ENCODE measurements around the gene SH3PXD2A.
"Not testable (repeated sequence)": the region's sequence is repeated elsewhere in the genome, so short reads cannot be mapped to it uniquely, and the experiment has no call there.

SH3PXD2A gene

DNA sequence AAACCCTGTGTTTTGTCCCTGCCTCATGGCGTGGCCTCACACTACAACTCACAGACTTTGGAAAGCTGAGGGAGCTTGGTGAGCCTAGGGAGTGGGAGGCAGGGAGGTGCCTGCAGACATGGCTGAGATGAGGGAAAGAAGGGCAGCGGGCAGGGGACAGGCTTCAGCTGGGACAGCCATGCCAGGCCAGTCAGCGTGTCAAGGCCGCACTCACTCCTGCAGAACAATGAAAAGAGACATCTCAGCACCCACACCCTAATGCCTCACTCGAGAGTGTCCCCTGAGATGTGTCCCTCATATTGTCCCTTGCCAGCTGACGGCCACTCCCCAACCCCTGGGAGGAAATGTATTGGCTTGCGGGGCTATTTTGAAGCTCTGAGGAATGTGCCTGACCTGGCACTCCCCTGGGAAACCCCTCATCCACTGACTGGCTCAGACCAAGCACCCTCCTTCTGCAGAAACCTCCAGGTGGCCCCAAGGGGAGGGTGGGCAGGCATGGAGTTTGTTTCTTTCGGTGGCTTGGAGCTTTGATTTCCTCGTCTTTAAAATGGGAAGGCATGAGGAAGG, 31.6 kb downstream of the SH3PXD2A start:
- TF ChIP-seq POLR2A (IDR thresholded peaks at IDR 0.05; ENCODE audit: low read length) (no peak), GATA1 (IDR thresholded peaks at IDR 0.05; ENCODE audit: low read depth, low read length) (no peak)
- DNase-seq = no peak

DNA sequence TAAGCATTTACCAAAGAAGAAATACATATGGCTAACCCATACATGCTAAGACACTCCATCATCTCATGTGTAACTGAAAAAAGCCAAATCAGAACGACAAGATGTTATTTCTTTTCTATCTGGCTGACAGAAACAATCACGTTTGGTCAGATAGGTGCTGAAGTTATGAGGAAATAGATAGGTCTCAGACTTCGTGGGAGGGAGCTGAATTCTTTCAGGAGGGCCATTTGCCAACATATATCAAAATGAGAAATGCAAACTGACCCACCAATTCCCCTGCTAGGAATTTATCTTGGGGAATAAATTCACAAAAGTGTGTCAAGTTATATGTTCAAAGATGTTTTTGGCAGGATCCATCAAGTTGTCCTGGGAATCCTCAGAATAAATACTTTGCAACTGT, 32.6 kb downstream of the SH3PXD2A start:
- TF ChIP-seq POLR2A (IDR thresholded peaks at IDR 0.05; ENCODE audit: low read length) (no peak), GATA1 (IDR thresholded peaks at IDR 0.05; ENCODE audit: low read depth, low read length) (no peak)
- no peak for DNase-seq

DNA sequence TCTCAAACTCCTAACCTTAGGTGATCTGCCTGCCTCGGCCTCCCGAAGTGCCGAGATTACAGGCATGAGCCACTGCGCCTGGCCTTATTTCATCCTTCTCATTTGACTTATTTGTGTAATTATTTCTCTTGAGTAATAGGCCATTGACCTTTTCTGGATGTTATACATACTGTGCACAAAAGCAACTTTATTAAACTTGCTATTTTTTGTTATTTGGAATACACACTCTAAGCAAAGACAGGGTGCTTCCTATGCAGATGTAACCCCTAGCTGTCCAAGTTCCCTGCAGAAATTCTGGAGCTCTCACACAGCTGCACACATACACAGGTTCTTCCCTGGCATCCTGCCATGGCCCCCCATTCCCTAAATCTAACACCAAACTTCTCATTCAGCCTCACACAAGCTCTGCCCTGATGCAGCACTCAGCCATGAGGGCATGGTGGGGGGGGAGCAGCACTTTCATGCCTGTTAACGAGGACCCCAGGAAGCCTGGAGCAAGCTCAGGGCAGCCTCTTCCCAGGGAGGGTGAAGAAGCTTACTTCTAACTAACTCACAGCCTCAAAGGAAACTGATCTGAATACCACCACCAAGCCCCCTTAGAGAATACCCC, 33.2 kb downstream of the SH3PXD2A start:
- no peak for TF ChIP-seq GATA1 (IDR thresholded peaks at IDR 0.05; ENCODE audit: low read depth, low read length)
- no peak for TF ChIP-seq POLR2A (IDR thresholded peaks at IDR 0.05; ENCODE audit: low read length)
- DNase-seq = no peak

DNA sequence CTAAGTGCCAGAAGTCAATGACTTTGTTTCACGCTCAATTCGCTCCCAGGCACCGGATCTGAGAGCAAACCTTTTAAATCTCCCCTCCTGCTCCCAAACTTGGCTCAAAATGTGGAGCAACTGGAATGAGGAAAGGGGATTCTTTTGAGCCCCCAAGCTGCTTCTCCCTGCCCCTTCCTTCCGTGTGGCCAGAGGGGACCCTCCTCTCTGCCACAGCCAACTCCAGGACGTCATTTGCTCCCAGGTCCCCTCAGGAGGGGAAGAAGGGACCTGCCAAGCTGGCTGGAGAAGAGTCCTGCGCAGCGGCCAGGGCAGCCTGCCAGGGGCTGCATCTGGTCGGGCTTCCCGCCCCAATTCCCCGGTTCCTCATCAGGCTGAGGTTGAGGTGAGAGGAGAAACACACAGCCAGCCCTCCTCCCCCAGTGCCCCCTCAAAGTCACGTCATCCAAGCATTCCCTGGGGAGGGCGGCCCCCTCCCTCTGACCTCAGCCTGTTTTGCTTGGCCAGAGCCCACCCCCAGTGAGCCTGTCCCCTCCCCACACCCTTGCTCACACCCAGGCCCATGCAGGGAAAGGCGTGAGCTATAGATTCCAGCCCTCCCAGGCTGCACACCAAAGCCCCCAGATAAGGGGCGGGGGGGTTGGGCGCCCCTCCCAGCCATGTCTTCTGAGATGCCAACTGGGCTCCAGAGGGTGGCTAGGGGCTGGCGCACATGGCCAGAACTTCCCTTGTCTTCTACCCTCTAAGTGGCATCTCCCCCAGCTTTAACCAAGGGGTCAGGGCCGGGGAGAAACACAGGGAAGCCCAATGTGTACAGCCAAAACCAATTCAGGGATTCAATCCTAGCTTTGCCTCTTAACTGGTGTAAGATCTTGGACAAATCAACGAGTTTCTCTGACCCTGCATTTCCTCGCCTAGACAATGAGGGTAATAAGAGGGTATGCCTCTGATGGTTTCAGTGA, 35.0 kb downstream of the SH3PXD2A start:
- DNase-seq = no peak
- no peak for TF ChIP-seq GATA1 (IDR thresholded peaks at IDR 0.05; ENCODE audit: low read depth, low read length)
- TF ChIP-seq POLR2A (IDR thresholded peaks at IDR 0.05; ENCODE audit: low read length) = no peak

DNA sequence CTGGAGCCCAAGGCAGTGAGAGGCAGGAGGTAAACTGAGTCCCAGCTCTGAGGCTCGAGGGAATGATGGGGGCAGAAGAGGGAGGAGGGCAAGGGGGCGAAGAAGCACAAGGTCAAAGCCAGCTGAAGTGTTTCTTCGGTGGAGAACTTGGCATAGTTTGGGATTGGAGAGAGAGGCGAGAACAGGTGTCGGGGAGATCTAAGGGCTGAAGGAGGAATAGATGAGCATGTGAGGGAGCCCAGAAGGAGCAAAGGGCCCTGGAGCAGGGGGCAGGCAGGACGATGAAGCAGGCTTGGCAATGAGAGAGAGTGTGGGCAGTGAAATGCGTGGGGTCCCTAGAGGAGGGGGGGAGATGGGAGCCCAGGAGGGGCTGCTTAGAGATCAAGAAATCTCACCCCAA, 35.9 kb downstream of the SH3PXD2A start:
- no peak for TF ChIP-seq GATA1 (IDR thresholded peaks at IDR 0.05; ENCODE audit: low read depth, low read length)
- no peak for TF ChIP-seq POLR2A (IDR thresholded peaks at IDR 0.05; ENCODE audit: low read length)
- no peak for DNase-seq

DNA sequence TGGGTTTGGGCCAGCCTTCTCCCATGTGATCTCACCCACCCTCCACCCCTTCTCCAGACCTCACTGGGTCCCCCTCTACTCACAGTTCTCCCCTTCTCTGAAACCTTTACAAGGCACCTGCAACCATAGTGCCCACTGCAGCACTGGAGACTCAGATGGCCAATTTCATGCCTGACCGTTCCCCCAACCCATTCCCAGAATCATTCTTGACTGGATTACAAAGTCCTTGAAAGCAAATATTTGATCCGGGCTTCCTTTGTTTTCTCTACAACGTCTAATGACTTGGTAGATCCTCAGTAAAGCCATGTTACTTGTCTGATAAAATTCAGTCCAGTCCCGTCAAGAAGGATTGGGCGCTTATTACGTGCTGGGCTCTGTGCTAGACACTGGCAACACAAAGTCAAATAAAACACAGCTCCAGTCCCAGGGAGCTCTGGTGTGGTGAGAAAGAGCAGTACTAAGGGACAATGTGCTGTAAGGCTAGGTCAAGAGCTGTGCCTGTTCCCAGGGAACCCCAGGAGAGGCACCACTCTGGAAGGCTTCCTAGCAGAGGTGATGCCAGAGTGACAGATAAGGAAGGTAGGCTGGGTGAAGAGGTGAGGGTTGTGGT, 36.5 kb downstream of the SH3PXD2A start:
- TF ChIP-seq GATA1 (IDR thresholded peaks at IDR 0.05; ENCODE audit: low read depth, low read length) (no peak), POLR2A (IDR thresholded peaks at IDR 0.05; ENCODE audit: low read length) (no peak)
- DNase-seq = no peak

DNA sequence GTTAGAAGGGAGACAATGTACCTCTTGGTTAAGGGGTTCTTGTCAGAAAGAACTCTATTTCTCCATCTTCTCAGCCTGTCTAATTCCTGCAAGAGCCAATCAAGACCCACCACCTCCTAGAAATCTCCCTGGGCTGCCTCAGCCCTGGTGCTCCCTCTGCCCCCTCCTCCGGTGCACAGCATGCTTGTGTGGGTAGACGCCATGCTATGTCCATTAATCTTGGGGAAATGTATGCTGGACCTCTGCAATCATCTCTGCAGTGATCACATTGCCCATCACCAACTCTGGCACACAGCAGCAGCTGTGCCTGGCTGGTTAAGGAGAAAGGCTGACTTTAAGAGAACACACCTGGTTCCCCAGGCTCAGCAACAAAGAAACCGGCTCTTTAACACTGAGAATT, 37.3 kb downstream of the SH3PXD2A start:
- TF ChIP-seq GATA1 (IDR thresholded peaks at IDR 0.05; ENCODE audit: low read depth, low read length) = no peak
- no peak for TF ChIP-seq POLR2A (IDR thresholded peaks at IDR 0.05; ENCODE audit: low read length)
- no peak for DNase-seq

DNA sequence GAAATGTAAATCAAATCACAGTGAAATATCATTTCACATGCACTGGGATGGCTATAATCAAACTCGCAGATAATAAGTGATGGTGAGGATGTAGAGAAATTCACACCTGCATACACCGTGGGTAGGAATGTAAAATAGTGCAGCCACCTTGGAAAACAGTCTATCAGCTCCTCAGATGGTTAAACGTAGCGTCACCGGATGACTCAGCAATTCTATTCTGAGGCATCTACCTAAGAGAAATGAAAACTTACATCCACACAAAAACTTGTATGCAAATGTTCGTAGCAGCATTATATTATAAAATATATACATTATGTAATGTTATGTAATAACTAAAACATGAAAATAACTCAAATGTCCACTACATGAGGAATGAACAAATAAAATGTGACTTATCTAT, 38.9 kb downstream of the SH3PXD2A start:
- peak; percentile 32 to 68 for DNase-seq
- TF ChIP-seq GATA1 (IDR thresholded peaks at IDR 0.05; ENCODE audit: low read depth, low read length) (no peak), POLR2A (IDR thresholded peaks at IDR 0.05; ENCODE audit: low read length) (no peak)

DNA sequence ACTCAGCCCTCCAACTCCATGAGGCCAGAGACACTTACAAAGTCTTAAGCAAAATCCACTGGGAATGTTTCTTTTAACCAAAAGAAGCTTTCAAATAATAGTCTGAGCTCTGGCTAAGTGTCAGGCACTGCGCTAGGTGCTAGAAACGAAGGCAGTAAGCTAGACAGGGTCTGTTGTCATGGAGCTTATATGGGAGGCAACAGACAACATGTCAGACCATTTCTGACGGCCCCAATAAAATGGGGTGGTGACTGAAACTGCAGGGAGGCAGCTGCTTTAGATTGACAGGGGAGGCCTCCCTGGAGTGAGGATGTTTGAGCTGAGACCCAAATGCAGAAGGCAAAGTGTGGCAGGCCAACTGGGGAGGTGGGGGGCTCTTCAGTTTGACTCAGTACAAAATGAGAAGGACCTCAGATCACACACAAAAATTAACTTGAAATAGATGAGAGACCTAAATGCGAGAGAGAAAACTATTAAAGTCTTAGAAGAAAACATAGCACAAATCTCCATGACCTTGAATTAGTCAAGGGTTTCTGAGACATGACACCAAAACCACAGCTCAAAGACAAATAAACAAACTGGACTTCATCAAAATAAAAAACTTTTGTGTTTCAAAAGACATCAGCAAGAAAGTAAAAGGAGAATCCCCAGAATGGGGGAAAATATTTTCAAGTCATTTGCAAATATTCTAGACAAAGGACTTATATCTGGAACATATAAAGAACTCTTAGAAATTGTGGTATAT, 40.6 kb downstream of the SH3PXD2A start:
- TF ChIP-seq GATA1 (IDR thresholded peaks at IDR 0.05; ENCODE audit: low read depth, low read length) (no peak), POLR2A (IDR thresholded peaks at IDR 0.05; ENCODE audit: low read length) (no peak)
- DNase-seq = no peak

DNA sequence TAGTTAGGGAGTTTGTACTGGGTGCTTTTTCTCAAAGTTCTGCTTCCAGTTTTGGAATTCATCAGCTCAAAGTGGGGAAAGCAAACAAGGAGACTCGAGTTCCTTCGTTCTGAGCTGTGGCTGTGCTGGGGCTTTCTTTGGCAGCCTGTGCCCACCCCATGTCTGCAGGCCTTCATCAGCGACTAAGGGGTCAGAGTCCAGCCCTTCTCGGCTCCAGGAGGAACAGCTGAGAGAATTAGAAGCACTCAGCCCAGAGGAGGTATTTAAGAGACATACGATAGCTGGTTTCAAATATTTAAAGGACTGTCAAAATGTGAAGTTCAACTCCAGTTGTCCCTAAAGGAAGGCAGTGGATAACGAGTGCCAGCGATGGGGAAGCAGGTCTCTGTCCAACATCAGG, 41.3 kb downstream of the SH3PXD2A start:
- TF ChIP-seq POLR2A (IDR thresholded peaks at IDR 0.05; ENCODE audit: low read length) (no peak), GATA1 (IDR thresholded peaks at IDR 0.05; ENCODE audit: low read depth, low read length) (no peak)
- no peak for DNase-seq

DNA sequence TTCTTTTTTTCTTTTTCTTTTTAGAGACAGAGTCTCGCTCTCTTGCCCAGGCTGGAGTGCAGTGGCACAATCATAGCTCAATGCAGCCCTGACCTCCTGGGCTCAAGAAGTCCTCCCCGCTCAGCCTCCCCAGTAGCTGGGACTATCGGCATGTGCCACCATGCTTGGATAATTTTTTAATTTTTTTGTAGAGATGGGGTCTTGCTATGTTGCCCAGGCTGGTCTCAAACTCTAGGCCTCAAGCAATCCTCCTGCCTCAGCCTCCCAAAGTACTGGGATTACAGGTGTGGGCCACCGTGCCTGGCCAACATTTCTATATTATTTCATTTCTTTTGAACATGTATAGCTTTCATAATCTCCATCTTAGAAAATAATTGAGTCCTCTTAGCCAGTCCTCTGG, 42.1 kb downstream of the SH3PXD2A start:
- not testable (repeated sequence) for DNase-seq

DNA sequence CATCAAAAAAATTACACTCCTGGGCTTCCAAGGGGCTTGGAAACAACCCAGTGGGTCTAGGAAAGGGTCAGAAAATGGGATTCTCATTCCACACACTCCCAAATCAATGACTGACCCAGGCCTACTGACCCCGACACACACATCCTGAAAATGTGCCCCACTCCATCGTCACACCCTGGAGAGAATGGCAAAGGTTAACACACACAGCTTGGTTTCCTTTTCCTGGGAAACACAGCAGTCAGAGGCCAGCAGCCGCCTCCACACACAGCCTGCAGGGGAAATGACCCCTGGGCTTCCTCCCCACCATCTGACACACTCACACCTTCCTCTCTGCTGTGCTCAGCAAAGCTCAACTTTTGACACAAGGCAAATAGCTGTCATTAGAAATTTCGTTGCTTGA, 42.9 kb downstream of the SH3PXD2A start:
- TF ChIP-seq POLR2A (IDR thresholded peaks at IDR 0.05; ENCODE audit: low read length) (no peak), GATA1 (IDR thresholded peaks at IDR 0.05; ENCODE audit: low read depth, low read length) (no peak)

DNA sequence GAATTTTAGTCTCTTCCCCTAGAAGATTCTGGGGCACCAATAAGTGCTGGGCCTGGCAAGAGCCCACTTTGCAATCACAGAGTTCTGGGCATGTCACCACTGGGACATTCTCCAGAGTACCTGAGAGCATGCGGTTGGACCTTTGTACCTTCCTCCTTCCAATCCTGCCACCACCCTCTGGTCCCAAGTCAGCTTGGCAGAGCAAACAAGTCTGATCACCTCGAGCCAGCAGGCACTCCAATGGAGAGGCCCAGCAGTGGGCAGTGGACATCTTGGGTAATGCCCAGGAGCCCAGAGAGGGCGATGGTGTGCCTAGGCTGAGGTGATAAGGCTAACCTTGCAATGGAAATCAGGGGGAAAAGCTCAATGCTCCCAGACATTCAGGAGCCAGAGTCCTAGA, 43.4 kb downstream of the SH3PXD2A start:
- DNase-seq = no peak
- TF ChIP-seq POLR2A (IDR thresholded peaks at IDR 0.05; ENCODE audit: low read length) = no peak
- no peak for TF ChIP-seq GATA1 (IDR thresholded peaks at IDR 0.05; ENCODE audit: low read depth, low read length)

More for the DNA sequence above, 42.9 kb downstream of the SH3PXD2A start:
- DNase-seq = no peak

DNA sequence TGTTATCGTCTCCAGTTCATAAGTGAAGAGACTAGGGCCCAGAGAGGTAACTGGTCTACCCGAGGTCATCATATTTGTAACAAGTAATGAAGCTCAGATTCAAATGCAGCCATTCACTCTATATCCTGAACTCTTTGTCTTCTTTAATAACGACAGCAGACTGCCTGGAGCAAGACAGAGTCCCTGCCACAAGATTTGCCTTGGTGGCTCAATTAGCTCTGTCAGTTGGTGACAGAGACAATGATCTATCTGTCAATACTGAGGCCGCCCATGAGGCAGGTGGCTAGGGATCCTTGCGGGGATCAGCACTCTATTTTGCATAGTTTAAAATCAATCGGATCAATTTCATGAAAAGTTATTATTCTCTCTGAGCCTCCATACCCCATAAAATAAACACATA, 43.9 kb downstream of the SH3PXD2A start:
- no peak for DNase-seq
- TF ChIP-seq POLR2A (IDR thresholded peaks at IDR 0.05; ENCODE audit: low read length) = no peak
- no peak for TF ChIP-seq GATA1 (IDR thresholded peaks at IDR 0.05; ENCODE audit: low read depth, low read length)
